HepG2 (cell line): ENCODE measurements around the gene TMEM97. TPM values are rescaled to one million over a fixed set of nuclear protein-coding genes. Genes with fewer than 3 reads are reported as not detected.

Experiments
- CCDC6 ChIP-seq: sonication (generic); formaldehyde crosslinking; IDR thresholded peaks from 2 replicates; pipeline ENCODE4 v1.8.1; 2022; ENCODE audit warnings: mild to moderate bottlenecking, missing genetic modification reagents, moderate library complexity
- EHMT2 ChIP-seq: fragments of 200-600 bp; sonication (generic); IDR thresholded peaks from 2 replicates; pipeline ENCODE4 v1.7.0; 2017; ENCODE audit warnings: antibody characterized with exemption, low read depth, low read length, borderline replicate concordance
- ELK4 ChIP-seq: sonication (generic); formaldehyde crosslinking; IDR thresholded peaks from 2 replicates; pipeline ENCODE4 v1.9.0; 2021; ENCODE audit warnings: missing genetic modification reagents, borderline replicate concordance
- EP300 ChIP-seq, 3 experiments: sonication (generic) in 1 of 3; formaldehyde crosslinking in 1 of 3; IDR thresholded peaks; 2 replicates each; pipeline versions ENCODE4 v1.5.1 to v1.6.1; 2011 to 2020; ENCODE audit warnings: low read depth in 2 of 3, low read length in 2 of 3, borderline replicate concordance in 1 of 3, improper control_type of control experiment in 1 of 3, mild to moderate bottlenecking in 1 of 3, missing genetic modification reagents in 1 of 3, moderate library complexity in 1 of 3
- FOXO1 ChIP-seq: sonication (generic); formaldehyde crosslinking; IDR thresholded peaks from 2 replicates; pipeline ENCODE4 v1.4.0; 2020; ENCODE audit warnings: missing genetic modification reagents
- HDAC2 ChIP-seq: sonication (generic); formaldehyde crosslinking; IDR thresholded peaks from 2 replicates; pipeline ENCODE4 v1.4.0; 2020; ENCODE audit warnings: missing genetic modification reagents
- HIVEP1 ChIP-seq: sonication (generic); formaldehyde crosslinking; IDR thresholded peaks from 2 replicates; pipeline ENCODE4 v1.4.0; 2020; ENCODE audit warnings: mild to moderate bottlenecking, missing genetic modification reagents
- HNF1B ChIP-seq: sonication (generic); formaldehyde crosslinking; IDR thresholded peaks from 2 replicates; pipeline ENCODE4 v1.5.1; 2020; ENCODE audit warnings: mild to moderate bottlenecking, moderate library complexity, missing genetic modification reagents
- KDM3A ChIP-seq: IDR thresholded peaks from 2 replicates; pipeline ENCODE4 v1.6.1; 2018; ENCODE audit warnings: low read depth, missing compliant biosample characterization
- MIXL1 ChIP-seq: IDR thresholded peaks from 2 replicates; pipeline ENCODE4 v1.6.1; 2016
- NRL ChIP-seq: sonication (generic); formaldehyde crosslinking; IDR thresholded peaks from 2 replicates; pipeline ENCODE4 v1.5.0; 2020; ENCODE audit warnings: missing genetic modification reagents, mild to moderate bottlenecking, moderate library complexity, borderline replicate concordance
- PRDM4 ChIP-seq: sonication (generic); formaldehyde crosslinking; IDR thresholded peaks from 2 replicates; pipeline ENCODE4 v1.9.0; 2021; ENCODE audit warnings: missing genetic modification reagents, borderline replicate concordance
- RARA ChIP-seq: IDR thresholded peaks from 2 replicates; pipeline ENCODE4 v1.6.1; 2016; ENCODE audit warnings: missing genetic modification reagents, missing compliant biosample characterization
- SATB2 ChIP-seq: sonication (generic); formaldehyde crosslinking; IDR thresholded peaks from 2 replicates; pipeline ENCODE4 v1.5.0; 2020; ENCODE audit warnings: missing genetic modification reagents
- TOPORS ChIP-seq: sonication (generic); formaldehyde crosslinking; IDR thresholded peaks from 2 replicates; pipeline ENCODE4 v1.8.0; 2023; ENCODE audit warnings: mild to moderate bottlenecking, missing genetic modification reagents
- ZNF234 ChIP-seq: sonication (generic); formaldehyde crosslinking; conservative IDR thresholded peaks from 2 replicates; pipeline ENCODE4 v1.5.1; 2020; ENCODE audit warnings: mild to moderate bottlenecking, missing genetic modification reagents
- ZNF260 ChIP-seq: sonication (generic); formaldehyde crosslinking; IDR thresholded peaks from 2 replicates; pipeline ENCODE4 v1.4.0; 2020; ENCODE audit warnings: missing genetic modification reagents, low read depth, mild to moderate bottlenecking, borderline replicate concordance
- ZNF276 ChIP-seq: sonication (generic); formaldehyde crosslinking; IDR thresholded peaks from 2 replicates; pipeline ENCODE4 v1.4.0; 2020; ENCODE audit warnings: mild to moderate bottlenecking, low read depth, missing genetic modification reagents
- ZNF558 ChIP-seq: sonication (generic); formaldehyde crosslinking; IDR thresholded peaks from 2 replicates; pipeline ENCODE4 v1.9.0; 2022; ENCODE audit warnings: mild to moderate bottlenecking, missing genetic modification reagents, borderline replicate concordance
- ZNF652 ChIP-seq: IDR thresholded peaks from 2 replicates; pipeline ENCODE4 v1.6.1; 2016; ENCODE audit warnings: low read depth, borderline replicate concordance
- ZNF883 ChIP-seq: sonication (generic); formaldehyde crosslinking; IDR thresholded peaks from 2 replicates; pipeline ENCODE4 v1.5.1; 2020; ENCODE audit warnings: mild to moderate bottlenecking, missing genetic modification reagents; ENCODE audit errors: not compliant biosample characterization
- polyA plus RNA-seq, 8 experiments: library from polyadenylated mRNA; depleted of rRNA in 3 of 8; stranded (reverse) in 7 of 8; unstranded in 1 of 8; fragments of >200 nt; fragmentation: Illumina TruSeq in 4 of 8; extraction: Trizol in 4 of 8; gene quantifications; 2 replicates each; pipeline versions ENCODE4 v1.2.1 to v1.2.3, GENCODE V29; 2011 to 2016; ENCODE audit warnings: low read depth in 4 of 8, missing spikeins in 1 of 8, mixed read lengths in 1 of 8; ENCODE audit not compliant: insufficient read depth in 1 of 8
- total RNA-seq, 5 experiments: library from RNA; depleted of rRNA; stranded (reverse); fragments of >200 nt; fragmentation: Illumina TruSeq; extraction: Trizol; gene quantifications; 2 replicates each; pipeline ENCODE4 v1.2.3, GENCODE V29; 2016; ENCODE audit warnings: low read depth in 1 of 5

TMEM97 gene
- total and polyA plus RNA-seq, 2 of the 13 experiments (the other 11 are each of a cell fraction or from before 2014, with no cell fraction given) = 69.6 to 137 TPM

GRCh38 chr17:28318759-28319597 is at the start of gene TMEM97 (continued):
- TF ChIP-seq ZNF276 = peak; percentile 86; the same call in 1 of the 2 replicates
- TF ChIP-seq ZNF558 = peak; percentile 80; the same call in 1 of the 2 replicates
- TF ChIP-seq TOPORS = peak; percentile 90; the same call in 1 of the 2 replicates
- no peak; the same call in 1 of the 2 replicates for TF ChIP-seq HIVEP1 (CRISPR knock-in tag)
- TF ChIP-seq ZNF652 = no peak
- no peak for TF ChIP-seq FOXO1 (CRISPR knock-in tag)
- TF ChIP-seq ZNF883 (CRISPR knock-in tag) = no peak
- TF ChIP-seq KDM3A (CRISPR knock-in tag) = no peak
- TF ChIP-seq SATB2 (CRISPR knock-in tag) = no peak; the same call in 1 of the 2 replicates
- TF ChIP-seq ZNF260 (CRISPR knock-in tag) = no peak
- peak; percentile 94 for TF ChIP-seq NRL (CRISPR knock-in tag)
- TF ChIP-seq HDAC2 (CRISPR knock-in tag) = peak; percentile 21; the same call in 1 of the 2 replicates
- TF ChIP-seq HNF1B (CRISPR knock-in tag) = 0 out of 2 replicates have a peak, but pooled peaks have one; percentile 1
- 0 out of 2 replicates have a peak, but pooled peaks have one; percentile 11 for TF ChIP-seq ZNF234 (CRISPR knock-in tag)
- no peak for TF ChIP-seq EP300 (IDR thresholded peaks at IDR 0.05; ENCODE audit: low read depth in 2 of 2, low read length in 2 of 2)
- no peak for TF ChIP-seq EP300 (CRISPR knock-in tag; IDR thresholded peaks at IDR 0.05; ENCODE audit: borderline replicate concordance)
- no peak for TF ChIP-seq MIXL1
- TF ChIP-seq EHMT2 = no peak; the same call in 1 of the 2 replicates
- TF ChIP-seq PRDM4 = no peak; the same call in 1 of the 2 replicates
- TF ChIP-seq CCDC6 (CRISPR knock-in tag) = peak; percentile 67; the same call in 1 of the 2 replicates
- 0 out of 2 replicates have a peak, but pooled peaks have one; percentile 13 for TF ChIP-seq ELK4
- TF ChIP-seq RARA (CRISPR knock-in tag) = no peak
